ENCODE data around the gene PRKCA.

The PRKCA gene

DNA sequence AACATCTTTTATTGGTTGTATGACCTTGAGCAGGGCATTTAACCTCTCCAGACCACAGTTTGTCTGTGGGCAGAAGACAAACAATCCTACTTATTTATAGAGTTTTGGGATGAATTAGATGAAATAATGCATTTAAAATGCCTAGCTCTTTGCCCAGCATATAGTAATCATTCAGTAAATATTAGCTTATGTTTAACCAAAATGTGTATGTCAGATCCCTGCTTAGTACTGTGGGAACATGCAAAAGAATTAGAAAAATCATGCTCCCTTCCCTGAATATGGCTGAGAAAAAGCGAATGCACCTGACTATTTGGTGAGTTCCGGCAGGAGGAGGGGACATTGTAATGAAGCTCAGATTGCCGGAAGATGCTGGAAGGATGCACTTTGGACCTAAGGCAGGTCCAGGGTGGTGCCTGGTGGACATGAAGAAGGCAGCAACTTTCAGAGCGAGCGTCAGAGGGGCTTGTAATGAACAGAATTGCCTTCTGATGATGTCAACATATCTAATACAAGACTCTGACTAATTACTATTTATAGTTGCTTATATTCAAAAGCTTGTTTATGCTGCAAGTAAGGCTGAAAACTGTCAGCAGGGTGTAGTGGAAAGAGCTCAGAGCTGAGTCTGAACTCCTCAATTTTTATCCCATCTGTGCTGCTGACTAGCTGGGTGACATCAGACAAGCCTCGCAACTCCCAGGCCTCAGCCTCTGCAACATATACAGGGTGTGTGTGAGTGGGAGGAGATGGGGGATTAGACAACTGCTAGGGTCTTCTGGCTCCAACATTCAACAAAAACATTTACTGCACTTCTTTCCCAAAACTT lies 221.2 kb downstream of the PRKCA start:
- DNase-seq = no peak

- DNase-seq = no peak
Measured at GRCh38 chr17:66524877-66525276, 222.5 kb downstream of the PRKCA start.

- no peak for DNase-seq
Measured at GRCh38 chr17:66525338-66525737, 222.9 kb downstream of the PRKCA start.

DNA sequence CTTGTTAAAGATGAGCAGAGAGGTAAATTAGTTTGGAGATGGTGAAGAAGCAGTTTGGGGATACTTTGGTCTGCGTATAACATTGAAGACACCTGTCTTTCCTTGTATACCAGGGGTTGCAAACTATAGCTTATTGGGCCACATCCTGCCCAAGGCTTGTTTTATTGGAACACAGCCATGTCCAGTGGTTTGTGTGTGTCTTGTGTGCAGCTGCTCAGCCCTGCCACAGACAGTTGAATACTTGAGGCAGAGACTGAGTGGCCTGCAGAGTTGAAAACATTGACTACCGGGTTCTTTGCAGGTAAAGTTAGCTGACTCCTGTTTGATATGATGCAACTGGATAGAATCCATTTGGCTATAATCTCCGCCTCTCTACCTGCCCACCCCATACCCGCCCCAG lies 224.4 kb downstream of the PRKCA start:
- no peak for DNase-seq

DNA sequence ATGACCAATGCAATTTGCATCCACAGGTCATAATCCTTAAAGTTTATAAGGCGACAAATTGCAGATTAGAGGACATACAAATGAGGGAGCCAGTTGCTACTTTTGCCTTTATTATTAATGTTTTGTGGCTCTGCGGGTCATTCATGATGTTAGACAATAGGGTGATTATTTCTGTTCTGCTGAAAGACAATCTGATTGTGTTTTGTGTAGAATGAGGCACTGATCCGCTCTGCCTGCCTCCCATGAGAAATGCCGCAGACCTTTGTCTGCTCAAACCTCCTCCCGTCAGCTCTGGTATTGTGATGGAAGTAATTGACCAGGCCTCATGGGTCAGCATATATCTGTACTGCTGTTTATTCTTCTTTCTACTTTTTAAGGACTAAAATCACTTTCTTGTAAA lies 224.9 kb downstream of the PRKCA start:
- DNase-seq = no peak

DNA sequence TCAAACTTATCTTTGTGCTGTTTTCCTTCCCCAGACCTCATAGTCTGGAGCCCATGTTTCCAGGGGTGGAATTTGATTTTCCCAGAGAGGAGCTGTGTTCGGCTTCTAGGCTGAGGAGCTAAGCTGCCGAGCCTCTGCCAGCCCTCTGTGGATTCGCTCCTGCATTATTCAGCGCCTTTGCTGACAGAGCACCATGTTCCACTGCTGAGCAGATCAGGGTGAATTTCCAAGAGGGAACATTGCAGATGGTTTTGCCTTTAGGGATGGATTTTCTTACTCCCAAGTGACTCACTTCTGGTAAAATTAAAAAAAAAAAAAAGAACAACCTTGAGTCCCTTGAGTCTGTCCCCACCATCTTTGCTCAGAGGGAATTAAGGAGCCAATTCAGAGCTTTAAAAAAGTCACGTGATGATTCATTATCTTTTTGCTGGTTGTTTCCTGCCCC lies 229.5 kb downstream of the PRKCA start:
- DNase-seq = no peak

GRCh38 chr17:66533572-66533971 lies 231.2 kb downstream of the PRKCA start:
- no peak for DNase-seq

GRCh38 chr17:66533986-66534385 lies 231.6 kb downstream of the PRKCA start:
- no peak for DNase-seq

- no peak for DNase-seq
Measured at GRCh38 chr17:66535611-66536010, 233.2 kb downstream of the PRKCA start.

DNA sequence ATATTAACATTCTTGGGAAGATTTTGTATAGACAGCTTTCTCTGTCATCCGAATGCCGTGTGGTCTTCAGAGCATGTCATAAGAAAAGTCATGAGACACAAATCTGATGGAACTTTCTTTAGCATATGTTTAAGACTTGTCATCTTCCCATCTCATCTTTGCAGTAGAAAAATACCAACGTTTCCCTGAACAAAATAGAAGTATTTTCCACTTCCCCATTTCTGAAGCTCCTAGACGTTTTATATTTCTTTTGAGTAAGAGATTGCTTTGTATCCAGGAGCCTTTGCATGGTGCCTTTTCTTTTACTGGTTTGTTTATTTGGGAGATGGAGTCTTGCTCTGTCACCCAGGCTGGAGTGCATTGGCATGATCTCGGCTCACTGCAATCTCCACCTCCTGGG lies 235.1 kb downstream of the PRKCA start:
- no peak for DNase-seq

DNA sequence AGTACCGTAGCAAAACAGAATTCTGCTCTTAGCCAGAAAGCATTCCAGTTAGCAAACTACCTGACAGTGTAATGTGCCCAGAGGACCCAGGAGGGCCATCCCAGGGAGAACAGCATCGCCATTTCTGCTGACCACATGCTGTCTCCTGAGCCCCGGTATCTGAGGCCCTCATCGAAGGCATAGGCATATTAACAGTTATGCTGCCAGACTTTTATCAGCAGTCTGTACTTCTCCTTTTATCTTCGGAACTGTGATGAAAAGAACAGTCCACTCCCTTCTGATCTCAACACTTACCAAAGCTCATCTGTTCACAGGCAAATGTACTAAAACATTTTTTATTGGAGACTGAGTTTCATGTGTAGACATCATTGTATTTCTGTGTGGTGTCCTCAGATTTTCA lies 236.4 kb downstream of the PRKCA start:
- no peak for DNase-seq

GRCh38 chr17:66540131-66540781 lies 237.8 kb downstream of the PRKCA start:
- DNase-seq = no peak

DNA sequence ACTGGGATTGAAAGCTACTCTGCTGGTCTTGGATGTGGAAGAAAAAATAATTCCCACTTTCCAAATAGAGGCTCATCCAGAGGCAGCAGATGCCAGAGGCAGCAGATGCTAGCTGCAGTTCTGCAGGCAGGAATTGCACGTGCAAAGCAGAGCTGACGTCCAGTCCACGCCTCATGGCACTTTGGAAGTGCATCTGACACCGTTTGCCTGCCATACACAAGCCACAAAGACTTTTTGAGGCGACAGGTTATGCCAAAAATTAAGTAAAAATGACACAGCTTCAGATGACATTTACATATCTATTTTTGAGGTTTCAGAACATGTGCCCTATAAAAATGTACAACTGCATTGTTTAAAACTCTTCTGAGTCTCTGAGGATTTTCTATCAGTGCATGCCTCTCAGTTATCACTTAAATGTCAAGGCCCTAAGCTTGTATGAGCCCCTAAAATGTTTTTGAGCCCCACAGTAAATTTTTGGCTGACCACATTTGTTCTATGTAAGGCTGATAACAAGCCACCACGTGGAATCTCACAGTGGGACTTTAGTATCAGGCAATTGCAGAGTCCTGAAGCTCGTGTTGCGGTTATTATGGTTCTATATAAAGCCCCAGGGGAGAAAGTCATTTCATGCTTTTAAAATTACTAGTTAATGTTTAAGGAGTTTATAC lies 239.2 kb downstream of the PRKCA start:
- no peak for DNase-seq

DNA sequence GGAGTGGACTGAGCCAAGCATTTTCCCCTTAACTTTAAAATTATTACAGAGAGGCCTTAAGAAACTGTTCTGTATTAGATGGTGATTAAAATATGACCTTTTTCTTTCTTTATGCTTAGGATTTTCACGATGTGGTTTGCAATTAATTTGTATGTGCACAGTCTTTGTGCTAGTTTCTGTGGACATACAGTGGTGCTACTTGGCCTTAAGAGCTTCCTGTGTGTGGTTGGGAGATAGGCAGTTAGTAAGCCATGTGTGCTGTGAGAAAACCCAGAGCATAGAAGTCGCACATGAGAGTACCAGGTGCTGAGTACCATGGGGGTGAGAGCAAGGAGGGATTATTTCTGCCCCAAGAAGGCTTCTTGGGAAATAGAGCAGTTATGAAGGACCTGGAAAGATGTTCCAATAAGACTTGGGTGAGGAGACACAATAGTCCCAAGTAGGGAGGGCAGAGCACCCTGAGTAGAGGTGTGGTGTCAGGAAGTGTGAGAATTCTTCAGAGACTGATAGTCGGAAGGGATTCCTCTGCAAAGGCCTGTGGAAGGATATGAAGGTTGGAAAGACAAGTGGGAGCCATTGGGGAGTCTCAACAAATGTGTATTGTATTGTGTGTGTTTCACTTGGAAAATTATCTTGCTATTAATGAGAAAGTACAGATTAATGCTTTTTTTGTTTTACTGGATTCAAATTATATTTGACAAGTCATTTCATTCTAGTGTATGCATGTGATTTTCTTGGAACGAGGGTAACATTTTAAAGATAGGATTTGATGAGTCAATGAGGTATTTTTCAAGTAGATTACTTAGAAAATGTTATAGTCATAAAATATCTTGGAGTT lies 239.9 kb downstream of the PRKCA start:
- DNase-seq = no peak

DNA sequence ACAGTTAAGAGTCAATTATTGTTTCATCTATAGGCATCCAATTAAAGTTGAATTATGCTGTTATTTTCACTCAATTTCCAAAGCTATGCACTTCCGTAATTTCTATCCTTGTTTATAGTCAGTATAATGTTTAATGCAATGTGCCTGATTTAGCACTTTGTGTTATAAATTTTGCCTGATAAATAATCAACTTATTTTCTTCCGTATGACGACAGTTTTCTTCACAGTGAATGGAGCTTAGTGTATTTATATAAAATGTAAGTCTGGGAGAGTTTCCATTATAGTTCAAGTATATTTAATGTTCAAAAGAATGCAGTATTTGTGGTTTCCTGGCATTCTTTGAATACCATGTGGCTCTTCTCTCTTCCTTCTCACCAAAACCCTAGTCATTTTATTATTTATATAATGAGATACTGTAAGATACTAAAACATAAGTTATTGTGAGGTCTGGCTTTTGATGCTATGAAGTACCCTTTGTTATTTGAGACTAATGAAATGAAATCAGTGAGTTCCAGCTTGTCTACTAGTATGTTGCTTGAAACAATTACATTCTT lies 240.6 kb downstream of the PRKCA start:
- no peak for DNase-seq

- no peak for DNase-seq
Measured at GRCh38 chr17:66543526-66543925, 241.1 kb downstream of the PRKCA start.

DNA sequence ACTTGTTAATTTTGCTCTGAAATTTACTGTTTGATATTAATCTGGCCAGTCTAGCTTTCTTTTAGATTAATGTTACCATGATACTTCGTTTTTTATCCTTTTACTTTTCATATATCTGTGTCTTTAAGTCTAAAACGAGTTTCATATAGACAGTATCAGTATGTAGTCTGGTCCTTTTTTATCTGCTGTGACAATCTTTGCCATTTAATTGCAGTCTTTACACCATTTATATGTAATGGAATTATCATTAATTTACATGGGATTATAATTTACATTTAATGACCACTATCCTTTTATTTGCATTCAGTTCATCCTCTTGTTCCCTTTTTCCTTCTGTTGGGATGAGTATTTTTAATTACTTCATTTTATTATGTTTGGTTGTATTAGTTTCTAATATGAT lies 243.5 kb downstream of the PRKCA start:
- DNase-seq = no peak

DNA sequence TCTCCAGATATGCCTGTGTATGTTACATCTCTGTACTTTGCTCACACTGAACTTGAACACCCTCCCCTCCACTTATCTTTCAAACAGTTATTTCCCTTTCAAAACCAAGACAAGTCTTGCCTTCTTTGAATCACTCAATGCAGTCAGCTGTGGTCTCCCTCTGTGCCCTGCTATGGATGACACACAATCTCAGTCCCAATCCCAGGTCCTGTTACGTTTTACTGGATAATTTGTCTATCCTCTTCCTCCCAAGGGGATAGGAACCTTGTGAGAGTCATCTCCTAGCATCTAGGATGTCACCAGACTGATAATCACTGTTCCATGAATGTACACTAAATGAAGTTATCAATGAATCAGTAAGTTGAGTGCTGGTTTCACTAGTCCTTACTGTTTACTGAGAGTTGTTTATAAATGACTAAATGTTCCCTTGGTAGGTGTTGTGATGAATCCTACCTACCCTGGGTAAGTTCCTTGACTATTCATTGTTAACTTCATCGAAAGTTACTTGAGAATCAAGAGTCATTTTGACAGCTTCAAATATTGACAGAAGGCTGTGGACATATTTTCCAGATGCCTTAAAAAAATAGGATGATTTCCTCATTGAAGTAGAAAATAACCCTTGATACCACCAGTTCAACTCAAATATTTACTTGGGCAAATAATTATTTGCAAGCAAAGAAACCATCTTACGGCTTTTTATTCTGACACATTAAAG lies 244.9 kb downstream of the PRKCA start:
- no peak for DNase-seq

DNA sequence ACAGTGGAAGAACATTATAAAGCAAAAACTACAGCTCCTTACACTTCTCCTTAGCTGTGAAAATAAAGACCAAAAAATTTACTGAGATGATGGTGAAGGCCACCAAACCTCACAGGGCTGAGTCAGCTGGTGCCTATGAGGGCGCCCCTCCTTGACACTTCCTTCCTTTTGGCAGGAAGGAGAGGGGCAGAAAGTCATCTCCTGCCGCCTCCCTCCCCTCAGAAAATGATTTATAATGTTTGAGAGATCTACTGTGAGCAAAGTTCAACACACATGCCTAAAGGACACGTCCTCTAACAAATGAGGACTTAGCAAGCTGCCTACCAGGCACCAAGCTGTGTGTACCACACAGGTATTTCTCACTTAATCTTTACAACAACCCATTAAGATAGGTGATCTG lies 245.7 kb downstream of the PRKCA start:
- DNase-seq = no peak

DNA sequence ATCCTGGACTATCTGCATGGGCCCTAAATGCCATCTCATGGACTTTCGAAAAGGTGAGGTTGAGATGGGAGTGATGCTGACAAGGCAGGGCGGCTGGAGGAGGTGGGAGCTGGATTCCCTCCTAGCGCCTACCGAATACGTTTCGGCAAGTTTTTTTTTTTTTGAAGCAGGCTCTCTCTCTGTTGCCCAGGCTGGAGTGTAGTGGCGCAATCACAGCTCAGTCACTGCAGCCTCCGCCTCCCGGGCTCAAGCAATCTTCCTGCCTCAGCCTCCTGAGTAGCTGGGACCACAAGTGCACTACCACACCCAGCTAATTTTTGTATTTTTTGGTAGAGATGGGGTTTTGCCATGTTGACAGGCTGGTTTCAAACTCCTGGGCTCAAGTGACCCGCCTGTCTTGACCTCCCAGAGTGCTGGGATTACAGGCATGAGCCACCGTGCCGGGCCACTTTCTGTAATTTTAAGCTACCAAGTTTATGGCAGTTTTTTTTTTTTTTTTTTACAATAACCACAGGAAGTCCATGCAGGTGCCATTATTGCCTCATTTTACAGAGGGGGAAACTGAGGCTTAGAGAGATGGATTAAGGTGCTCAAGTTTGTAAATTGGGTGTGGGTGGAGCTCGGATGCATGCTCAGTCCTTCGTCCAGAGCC lies 246.4 kb downstream of the PRKCA start:
- DNase-seq = no peak

- no peak for DNase-seq
Measured at GRCh38 chr17:66549311-66549704, 246.9 kb downstream of the PRKCA start.

All from effector CD8-positive, alpha-beta T cell (primary cell).